ENCODE data around the gene RYR1. TPM values are rescaled to one million over a fixed set of nuclear protein-coding genes. Genes with fewer than 3 reads are reported as not detected.
A peak's percentile ranks its signal among the peaks of the same experiment; 100 is the strongest.

Gene RYR1
- total RNA-seq, 4 donors from 2014 or later: 0.54 to 1.6 (median 0.61) TPM

GRCh38 chr19:38386300-38386970, 47.1 kb upstream of the RYR1 start:
- H3K36me3 ChIP-seq: peaks cover 21 to 23% of the 10 kb centered on the region in 2 donors
- H3K9me3 ChIP-seq: no peaks in the 10 kb centered on the region
- peak overlapping the region in 1 of 3 donors; percentile 71 for H3K4me3 ChIP-seq (replicated peaks in 1 of 3)
- H3K4me1 ChIP-seq: peaks cover 26% of the 10 kb centered on the region in 2 donors
- no peak overlapping the region for H3K27ac ChIP-seq
- DNase-seq: no peak
- no peak for TF ChIP-seq POLR2A (IDR thresholded peaks at IDR 0.05)
- TF ChIP-seq CTCF (IDR thresholded peaks at IDR 0.05): no peak
- H3K27me3 ChIP-seq: no peaks in the 10 kb centered on the region
- WGBS, 2 donors: 77% methylated on average over 9 to 42 of the region's 61 CpGs
- intact Hi-C loops (cut with DNase I): no loop called here

- Histone ChIP-seq H3K9me3 (no peaks in the 10 kb centered on the region), H3K4me1 (peaks cover 26% of the 10 kb centered on the region in 2 donors), H3K27me3 (no peaks in the 10 kb centered on the region), H3K4me3 (replicated peaks in 1 of 3) (peak overlapping the region in 1 of 3 donors; percentile 71), H3K27ac (peak overlapping the region in 1 of 3 donors; percentile 51), H3K36me3 (peaks cover 15 to 17% of the 10 kb centered on the region in 2 donors)
- TF ChIP-seq POLR2A (IDR thresholded peaks at IDR 0.05) (no peak), CTCF (IDR thresholded peaks at IDR 0.05) (no peak)
- DNase-seq: no peak
- intact Hi-C loops (cut with DNase I): no loop called here
- 11% methylated on average over 10 to 11 of the region's 36 CpGs for WGBS, 2 donors
Measured at GRCh38 chr19:38386971-38387549, 46.4 kb upstream of the RYR1 start.

GRCh38 chr19:38387550-38388348, 45.7 kb upstream of the RYR1 start, which contains the start of gene GGN:
Gene GGN (minus strand): TSS chr19:38388034. CDS start chr19:38387261, 773 bp downstream.
- Histone ChIP-seq H3K27ac (peak within 1 kb of the TSS; percentile 68 to 84 (median 80)), H3K27me3 (no peaks in the 10 kb centered on the region), H3K36me3 (peaks cover 8 to 10% of the 10 kb centered on the region in 2 donors), H3K4me1 (peaks cover 26% of the 10 kb centered on the region in 2 donors), H3K9me3 (no peaks in the 10 kb centered on the region), H3K4me3 (replicated peaks in 1 of 3) (peak within 1 kb of the TSS; percentile 14 to 71 (median 16))
- intact Hi-C loops (cut with DNase I): no loop called here
- WGBS, 2 donors: 2% methylated on average over 47 to 48 of the region's 51 CpGs
- peak; percentile 95 to 96 for DNase-seq
- peak in 1 of 2 donors; percentile 66 for TF ChIP-seq POLR2A (IDR thresholded peaks at IDR 0.05)
- TF ChIP-seq CTCF (IDR thresholded peaks at IDR 0.05): no peak

- intact Hi-C loops (cut with DNase I): no loop called here
- peaks cover 26% of the 10 kb centered on the region in 2 donors for H3K4me1 ChIP-seq
Measured at GRCh38 chr19:38388349-38389100, 45.0 kb upstream of the RYR1 start, which contains the start of gene SPRED3. Gene SPRED3 (plus strand): TSS chr19:38388697. CDS start chr19:38390303, 1,606 bp downstream.

More at GRCh38 chr19:38388349-38389100, 45.0 kb upstream of the RYR1 start, which contains the start of gene SPRED3:
- TF ChIP-seq CTCF (IDR thresholded peaks at IDR 0.05) (no peak), POLR2A (IDR thresholded peaks at IDR 0.05) (no peak)
- Histone ChIP-seq H3K9me3 (no peaks in the 10 kb centered on the region), H3K4me3 (replicated peaks in 1 of 3) (peak within 1 kb of the TSS; percentile 14 to 71 (median 16)), H3K27ac (peak within 1 kb of the TSS; percentile 68 to 84 (median 80)), H3K27me3 (no peaks in the 10 kb centered on the region), H3K36me3 (peaks cover under 1 to 3% of the 10 kb centered on the region in 2 donors)
- peak; percentile 71 to 82 for DNase-seq
- 1 to 2% methylated on average over 8 to 15 of the region's 46 CpGs for WGBS, 2 donors

All from thyroid gland (tissue), 4 donors.